Pericardium fibroblast (primary cell): ENCODE measurements around the gene ANKLE2. TPM values are rescaled to one million over a fixed set of nuclear protein-coding genes. Genes with fewer than 3 reads are reported as not detected.

Source experiments
- total RNA-seq: library from RNA; depleted of rRNA; stranded (reverse); fragments of >200 nt; gene quantifications from 2 replicates; pipeline ENCODE4 v1.2.3, GENCODE V29; 2015

The ANKLE2 gene
- 30.8 and 33.8 TPM in 2 replicates for total RNA-seq

GRCh38 chr12:132761032-132761920 is at the start of gene ANKLE2:
Gene ANKLE2, minus strand, starts transcription at chr12:132761832. Its CDS starts 34 bp downstream, at chr12:132761798.

GRCh38 chr12:132710405-132711079 is 51.1 kb downstream of the ANKLE2 start, which contains the start of gene PGAM5:
Gene PGAM5, plus strand, starts transcription at chr12:132710842. Its CDS starts 35 bp downstream, at chr12:132710877.

GRCh38 chr12:132687211-132688164 is 74.1 kb downstream of the ANKLE2 start, which contains the start of the genes POLE and PXMP2:
Gene POLE, minus strand, starts transcription at chr12:132687342. Its CDS starts 27 bp downstream, at chr12:132687315.
Gene PXMP2, plus strand, starts transcription at chr12:132687587. Its CDS starts 84 bp downstream, at chr12:132687671.

Other genes starting within 250 kb of the ANKLE2 start
- gene LRCOL1, start 151.2 kb downstream of the ANKLE2 start, total RNA-seq = not detected in 2 replicates
- gene P2RX2, start 143.1 kb downstream of the ANKLE2 start, total RNA-seq = not detected in 2 replicates
- 9.7 and 11.6 TPM in 2 replicates for gene POLE, start 74.5 kb downstream of the ANKLE2 start, total RNA-seq
- 41.0 and 56.6 TPM in 2 replicates for gene PXMP2, start 74.2 kb downstream of the ANKLE2 start, total RNA-seq
- gene PGAM5, start 51.0 kb downstream of the ANKLE2 start, total RNA-seq = 23.0 and 23.1 TPM in 2 replicates
- 56.2 and 69.5 TPM in 2 replicates for gene GOLGA3, start 67.0 kb upstream of the ANKLE2 start, total RNA-seq
- gene CHFR, start 125.8 kb upstream of the ANKLE2 start, total RNA-seq = 41.1 and 41.4 TPM in 2 replicates
- gene ZNF605, start 194.5 kb upstream of the ANKLE2 start, total RNA-seq = 3.7 and 10.0 TPM in 2 replicates
- 1.9 and 2.1 TPM in 2 replicates for gene ZNF26, start 224.5 kb upstream of the ANKLE2 start, total RNA-seq